HCT116 (cell line): Measurements from ENCODE around the gene WDR83. TPM values are rescaled to one million over a fixed set of nuclear protein-coding genes. Genes with fewer than 3 reads are reported as not detected.

ENCODE experiments used
- ATAC-seq: fragments of 200-7000 bp; cut with Tn5 transposase; 2 replicates; pipeline ENCODE4 v1.9.1; 2020; ENCODE audit warnings: mild to moderate bottlenecking, moderate library complexity
- BruUV-seq: library from RNA; stranded (reverse); fragments of 400-500 nt; replicated peaks from 2 replicates; lab custom pipeline; 2021; lab: Mats Ljungman, UMichigan
- CTCF ChIA-PET: fragments of 300-600 bp; sonication (Branson Sonifier 250); formaldehyde crosslinking; loops from one replicate; lab custom pipeline; 2021; ENCODE audit warnings: antibody characterized with exemption; lab: Charles Lee
- POLR2A ChIA-PET: fragments of 300-600, 350-600 bp; sonication (Branson Sonifier 250); formaldehyde crosslinking; loops from one replicate; lab custom pipeline; 2021; ENCODE audit warnings: antibody characterized with exemption; lab: Charles Lee
- RAD21 ChIA-PET, 2 experiments: fragments of 300-600 bp; sonication (Branson Sonifier 250); formaldehyde crosslinking; loops; one replicate each; lab custom pipeline; 2023; ENCODE audit warnings: low total read pairs in 2 of 2; ENCODE audit not compliant: uncharacterized antibody in 2 of 2, unreplicated experiment in 2 of 2, low non-redundant PET in 1 of 2; lab: Charles Lee
- DNase-seq: peaks from one replicate; pipeline ENCODE4 v3.0.0-alpha.2; 2010; ENCODE audit warnings: low read depth, low spot score
- H2AFZ ChIP-seq: fragments of 200-600 bp; shearing (Covaris generic), sonication (generic); 2 replicates; pipeline ENCODE4 v1.6.1; 2017; ENCODE audit warnings: low read depth, mixed run types, mixed read lengths, antibody characterized with exemption, low read length; ENCODE audit not compliant: poor library complexity, severe bottlenecking
- H3K27ac ChIP-seq: 2 replicates; pipeline ENCODE4 v1.5.1; 2012; ENCODE audit warnings: low read depth, low read length
- H3K27me3 ChIP-seq: fragments of 200-600 bp; sonication (generic); 2 replicates; pipeline ENCODE4 v1.6.1; 2016; ENCODE audit warnings: mixed run types, low read length, mixed read lengths; ENCODE audit not compliant: insufficient read depth
- H3K36me3 ChIP-seq, 2 experiments: fragments of 200-500 bp in 1 of 2; fragments of 200-600 bp in 1 of 2; sonication (Bioruptor generic) in 1 of 2; sonication (generic) in 1 of 2; 2 replicates each; pipeline versions ENCODE4 v1.5.1 to v1.6.1; 2014 to 2016; ENCODE audit warnings: low read length in 2 of 2, inconsistent platforms in 1 of 2, mixed read lengths in 1 of 2, mixed run types in 1 of 2; ENCODE audit not compliant: insufficient read depth in 2 of 2, control insufficient read depth in 1 of 2
- H3K4me1 ChIP-seq, 2 experiments: fragments of 200-600 bp in 1 of 2; sonication (generic) in 1 of 2; 2 replicates each; pipeline versions ENCODE4 v1.5.1 to v1.6.1; 2012 to 2017; ENCODE audit warnings: low read length in 2 of 2, inconsistent platforms in 1 of 2, mild to moderate bottlenecking in 1 of 2, mixed read lengths in 1 of 2, mixed run types in 1 of 2, moderate library complexity in 1 of 2; ENCODE audit not compliant: insufficient read depth in 2 of 2, control insufficient read depth in 1 of 2
- H3K4me2 ChIP-seq: fragments of 200-600 bp; sonication (generic); 2 replicates; pipeline ENCODE4 v1.6.1; 2017; ENCODE audit warnings: mixed run types, low read length, mixed read lengths
- H3K4me3 ChIP-seq, 2 experiments: fragments of 200-600 bp in 1 of 2; sonication (generic) in 1 of 2; replicated peaks in 1 of 2; 2 replicates each; pipeline ENCODE4 v1.5.1; 2011 to 2016; ENCODE audit warnings: low read length in 2 of 2, control low read depth in 1 of 2, low read depth in 1 of 2, mild to moderate bottlenecking in 1 of 2, mixed read lengths in 1 of 2, mixed run types in 1 of 2
- H3K79me2 ChIP-seq: fragments of 200-600 bp; sonication (generic); 2 replicates; pipeline ENCODE4 v1.6.1; 2017; ENCODE audit warnings: mild to moderate bottlenecking, mixed run types, low read length, moderate library complexity, mixed read lengths; ENCODE audit not compliant: insufficient read depth
- H3K9ac ChIP-seq: fragments of 200-600 bp; sonication (generic); 2 replicates; pipeline ENCODE4 v1.6.1; 2016; ENCODE audit warnings: low read length, mixed read lengths
- H3K9me2 ChIP-seq: fragments of 200-600 bp; sonication (generic), shearing (Covaris generic); 2 replicates; pipeline ENCODE4 v1.6.1; 2017; ENCODE audit warnings: mixed run types, mild to moderate bottlenecking, moderate library complexity; ENCODE audit not compliant: insufficient read depth
- H3K9me3 ChIP-seq, 2 experiments: fragments of 200-500 bp in 1 of 2; fragments of 200-600 bp in 1 of 2; sonication (Bioruptor generic) in 1 of 2; sonication (generic) in 1 of 2; 2 replicates each; pipeline ENCODE4 v1.6.1; 2014 to 2017; ENCODE audit warnings: low read length in 2 of 2, mixed read lengths in 2 of 2, inconsistent platforms in 1 of 2, low read depth in 1 of 2, mild to moderate bottlenecking in 1 of 2, mixed run types in 1 of 2, moderate library complexity in 1 of 2; ENCODE audit not compliant: control insufficient read depth in 1 of 2, insufficient read depth in 1 of 2
- H4K20me1 ChIP-seq: fragments of 200-600 bp; sonication (generic), shearing (Covaris generic); 2 replicates; pipeline ENCODE4 v1.6.1; 2017; ENCODE audit warnings: mixed run types, mild to moderate bottlenecking, moderate library complexity; ENCODE audit not compliant: insufficient read depth
- CBX3 ChIP-seq: IDR thresholded peaks from 2 replicates; pipeline ENCODE4 v1.6.1; 2012; ENCODE audit warnings: low read depth
- CEBPB ChIP-seq: IDR thresholded peaks from 2 replicates; pipeline ENCODE4 v1.6.1; 2012; ENCODE audit warnings: low read depth
- ELF1 ChIP-seq: IDR thresholded peaks from 2 replicates; pipeline ENCODE4 v1.6.1; 2012; ENCODE audit warnings: low read depth, borderline replicate concordance
- EZH2 ChIP-seq: fragments of 200-600 bp; sonication (generic); IDR thresholded peaks from 2 replicates; pipeline ENCODE4 v1.6.1; 2017; ENCODE audit warnings: antibody characterized with exemption, mixed run types
- EZH2phosphoT487 ChIP-seq: fragments of 200-600 bp; IDR thresholded peaks from 2 replicates; pipeline ENCODE4 v1.6.1; 2018; ENCODE audit warnings: antibody characterized with exemption, borderline replicate concordance
- RAD21 ChIP-seq: IDR thresholded peaks from 2 replicates; pipeline ENCODE4 v1.6.1; 2012; ENCODE audit warnings: low read depth, mild to moderate bottlenecking
- SRF ChIP-seq: IDR thresholded peaks from 2 replicates; pipeline ENCODE4 v1.6.1; 2012; ENCODE audit warnings: low read depth
- TCF7L2 ChIP-seq: IDR thresholded peaks from 2 replicates; pipeline ENCODE4 v1.7.0; 2011; ENCODE audit warnings: borderline replicate concordance, inconsistent platforms; ENCODE audit not compliant: insufficient read depth, insufficient read length; ENCODE audit errors: extremely low read depth
- intact Hi-C: fragments of 100-400 bp; cut with micrococcal nuclease; formaldehyde crosslinking; loops from 2 replicates; pipeline ENCODE4 v1.10.0; 2022
- total RNA-seq: library from RNA; stranded (reverse); gene quantifications from one replicate; pipeline ENCODE4 v1.2.1, GENCODE V29; 2021; ENCODE audit not compliant: unreplicated experiment
- TF ChIP-seq, protein P1 (sequence below): IDR thresholded peaks from 2 replicates; pipeline ENCODE4 v1.6.1; 2012; ENCODE audit warnings: low read depth
- TF ChIP-seq, protein P2 (sequence below): IDR thresholded peaks from 2 replicates; pipeline ENCODE4 v1.6.1; 2012

The WDR83 gene
- total RNA-seq, 1 experiment from 2014 or later = 20.1 TPM

DNA sequence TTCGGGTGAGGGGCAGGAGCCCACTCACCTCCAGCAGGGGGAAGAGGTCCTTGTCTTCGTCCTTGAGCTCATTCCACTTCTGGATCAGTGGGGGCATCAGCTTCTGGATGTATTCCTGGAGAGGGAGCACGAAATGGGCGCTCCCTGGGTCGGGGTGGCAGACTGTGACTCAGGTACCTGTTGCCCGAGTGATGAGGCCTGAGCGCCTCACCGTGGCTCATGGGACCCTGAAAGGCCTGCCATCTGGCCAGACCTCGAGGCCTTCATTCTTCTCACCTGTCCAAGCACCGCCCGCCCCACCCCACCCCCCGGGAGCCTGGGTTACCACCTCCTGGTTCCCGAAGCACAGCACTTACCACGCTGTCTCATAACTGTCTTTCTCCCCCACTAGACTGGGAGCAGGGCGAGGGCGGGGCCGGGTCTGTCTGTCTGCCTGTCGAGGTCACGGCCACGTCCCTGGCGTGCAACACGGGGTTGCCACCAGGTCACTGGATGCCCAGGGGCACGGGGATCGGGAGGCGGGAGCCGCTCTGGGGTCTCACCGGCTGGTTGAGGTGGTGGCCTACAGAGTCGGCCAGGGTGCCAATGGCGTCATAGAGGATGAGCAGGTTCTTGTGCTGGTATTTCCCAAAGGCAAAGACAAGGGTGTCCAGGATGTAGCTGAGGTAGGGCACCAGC lies 39.2 kb downstream of the WDR83 start:
- intact Hi-C loops = no loop called here
- H3K9me2 ChIP-seq = no peaks in the 10 kb centered on the region
- ChIA-PET CTCF (no interaction called here), RAD21 (no interaction called here), POLR2A (no interaction called here)
- H3K4me2 ChIP-seq = no peak overlapping the region
- no peak overlapping the region for H3K4me3 ChIP-seq
- TF ChIP-seq CBX3 (no peak), SRF (no peak), RAD21 (no peak), ELF1 (no peak), CEBPB (no peak)
- TF ChIP-seq, protein P1, sequence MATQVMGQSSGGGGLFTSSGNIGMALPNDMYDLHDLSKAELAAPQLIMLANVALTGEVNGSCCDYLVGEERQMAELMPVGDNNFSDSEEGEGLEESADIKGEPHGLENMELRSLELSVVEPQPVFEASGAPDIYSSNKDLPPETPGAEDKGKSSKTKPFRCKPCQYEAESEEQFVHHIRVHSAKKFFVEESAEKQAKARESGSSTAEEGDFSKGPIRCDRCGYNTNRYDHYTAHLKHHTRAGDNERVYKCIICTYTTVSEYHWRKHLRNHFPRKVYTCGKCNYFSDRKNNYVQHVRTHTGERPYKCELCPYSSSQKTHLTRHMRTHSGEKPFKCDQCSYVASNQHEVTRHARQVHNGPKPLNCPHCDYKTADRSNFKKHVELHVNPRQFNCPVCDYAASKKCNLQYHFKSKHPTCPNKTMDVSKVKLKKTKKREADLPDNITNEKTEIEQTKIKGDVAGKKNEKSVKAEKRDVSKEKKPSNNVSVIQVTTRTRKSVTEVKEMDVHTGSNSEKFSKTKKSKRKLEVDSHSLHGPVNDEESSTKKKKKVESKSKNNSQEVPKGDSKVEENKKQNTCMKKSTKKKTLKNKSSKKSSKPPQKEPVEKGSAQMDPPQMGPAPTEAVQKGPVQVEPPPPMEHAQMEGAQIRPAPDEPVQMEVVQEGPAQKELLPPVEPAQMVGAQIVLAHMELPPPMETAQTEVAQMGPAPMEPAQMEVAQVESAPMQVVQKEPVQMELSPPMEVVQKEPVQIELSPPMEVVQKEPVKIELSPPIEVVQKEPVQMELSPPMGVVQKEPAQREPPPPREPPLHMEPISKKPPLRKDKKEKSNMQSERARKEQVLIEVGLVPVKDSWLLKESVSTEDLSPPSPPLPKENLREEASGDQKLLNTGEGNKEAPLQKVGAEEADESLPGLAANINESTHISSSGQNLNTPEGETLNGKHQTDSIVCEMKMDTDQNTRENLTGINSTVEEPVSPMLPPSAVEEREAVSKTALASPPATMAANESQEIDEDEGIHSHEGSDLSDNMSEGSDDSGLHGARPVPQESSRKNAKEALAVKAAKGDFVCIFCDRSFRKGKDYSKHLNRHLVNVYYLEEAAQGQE = no peak
- DNase-seq (no peak), ATAC-seq (no peak)
- no peak overlapping the region for H3K9ac ChIP-seq
- no peaks in the 10 kb centered on the region for H4K20me1 ChIP-seq
- H3K9me3 ChIP-seq = no peaks in the 10 kb centered on the region
- BruUV-seq = no TSS peak
- peaks cover 12% of the 10 kb centered on the region; the same call in 1 of the 2 replicates for H3K79me2 ChIP-seq
- H3K4me1 ChIP-seq = no peaks in the 10 kb centered on the region
- H3K27me3 ChIP-seq = no peaks in the 10 kb centered on the region
- H3K27ac ChIP-seq = no peak overlapping the region
- no peak overlapping the region for H2AFZ ChIP-seq
- peaks cover 54 to 74% of the 10 kb centered on the region in 2 experiments for H3K36me3 ChIP-seq

DNA sequence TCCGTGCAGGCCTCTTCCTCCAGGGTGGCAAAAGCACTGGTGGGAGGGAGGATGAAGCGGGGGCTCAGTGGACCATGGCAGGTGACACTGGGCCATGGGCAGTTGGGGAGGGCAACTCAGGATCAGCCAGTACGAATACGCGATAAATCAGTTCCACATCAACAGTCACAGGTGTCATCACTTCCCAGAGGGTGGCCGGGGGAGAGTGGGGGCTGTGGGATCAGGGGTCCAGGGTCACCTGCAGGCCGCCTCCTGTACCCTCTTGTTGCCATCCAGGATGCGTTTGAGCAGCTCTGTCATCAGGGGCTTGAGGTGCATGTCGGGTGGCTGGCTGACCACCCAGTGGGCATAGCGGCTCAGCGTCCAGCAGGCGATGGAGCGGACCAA lies 39.7 kb downstream of the WDR83 start:
- H3K36me3 ChIP-seq = peaks cover 53 to 73% of the 10 kb centered on the region in 2 experiments
- H3K27ac ChIP-seq = no peak overlapping the region
- no peaks in the 10 kb centered on the region for H3K4me1 ChIP-seq
- POLR2A ChIA-PET = no interaction called here
- H3K4me2 ChIP-seq = no peak overlapping the region
- H2AFZ ChIP-seq = no peak overlapping the region
- no peaks in the 10 kb centered on the region for H3K27me3 ChIP-seq
- H3K9ac ChIP-seq = no peak overlapping the region
- ATAC-seq (no peak), DNase-seq (no peak)
- CTCF ChIA-PET = no interaction called here
- TF ChIP-seq TCF7L2 = no peak
- TF ChIP-seq EZH2 = no peak
- no peak for TF ChIP-seq RAD21
- TF ChIP-seq, protein P2, sequence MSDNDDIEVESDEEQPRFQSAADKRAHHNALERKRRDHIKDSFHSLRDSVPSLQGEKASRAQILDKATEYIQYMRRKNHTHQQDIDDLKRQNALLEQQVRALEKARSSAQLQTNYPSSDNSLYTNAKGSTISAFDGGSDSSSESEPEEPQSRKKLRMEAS = no peak
- TF ChIP-seq SRF = no peak
- TF ChIP-seq ELF1 = no peak
- TF ChIP-seq EZH2phosphoT487 = no peak
- H3K9me2 ChIP-seq = no peaks in the 10 kb centered on the region
- BruUV-seq = no TSS peak
- H3K79me2 ChIP-seq = peaks cover 16% of the 10 kb centered on the region; the same call in 1 of the 2 replicates
- RAD21 ChIA-PET = no interaction called here
- intact Hi-C loops = no loop called here
- no peak overlapping the region for H3K4me3 ChIP-seq
- no peaks in the 10 kb centered on the region for H4K20me1 ChIP-seq
- H3K9me3 ChIP-seq = no peaks in the 10 kb centered on the region
